HTERT RPE-1 (cell line): ENCODE results near the gene KAZN.

ENCODE experiments used
- in situ Hi-C: fragments of 300-500 bp; cut with MboI; formaldehyde crosslinking; loops from 4 replicates; pipeline ENCODE4 v1.14.3; 2020; ENCODE audit warnings: low sequenced_read_pairs

KAZN gene

GRCh38 chr1:14897997-14898645 is 299.6 kb downstream of the KAZN start:
- in situ Hi-C loops = no loop called here

GRCh38 chr1:14899686-14900085 is 301.2 kb downstream of the KAZN start:
- in situ Hi-C loops = no loop called here

DNA sequence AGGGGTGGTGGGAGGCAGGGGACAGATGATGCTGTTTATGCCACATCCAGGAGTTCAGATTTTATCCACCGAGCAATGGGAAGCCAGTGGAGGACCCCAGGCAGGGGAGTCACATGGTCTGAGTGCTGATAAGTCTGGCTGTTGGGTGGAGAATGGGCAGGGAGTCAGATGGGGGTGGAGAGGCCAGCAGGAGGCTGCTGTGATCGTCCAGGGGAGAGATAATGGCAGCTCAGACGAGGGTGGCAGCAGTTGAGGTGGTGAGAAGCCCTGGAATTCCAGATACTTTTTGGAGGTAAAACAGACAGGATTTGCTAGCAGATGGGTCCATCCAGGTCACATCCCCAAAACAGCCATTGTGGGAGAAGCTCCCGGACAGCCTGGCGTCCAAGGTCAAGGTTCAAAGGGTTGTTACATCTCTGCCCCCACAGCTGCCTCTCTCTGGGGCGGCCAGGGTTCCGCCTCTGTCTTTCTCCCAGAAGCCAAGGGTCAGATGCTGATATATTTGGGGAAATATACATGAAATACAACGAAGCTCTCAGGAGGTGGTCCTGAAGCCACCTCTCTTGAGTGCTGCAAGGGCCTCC is 303.0 kb downstream of the KAZN start:
- in situ Hi-C loops = no loop called here

GRCh38 chr1:14903922-14904321 is 305.4 kb downstream of the KAZN start:
- in situ Hi-C loops = no loop called here

GRCh38 chr1:14906665-14907064 is 308.2 kb downstream of the KAZN start:
- in situ Hi-C loops = no loop called here

- in situ Hi-C loops = no loop called here
These were observed 308.9 kb downstream of the KAZN start for GRCh38 chr1:14907416-14907815.

DNA sequence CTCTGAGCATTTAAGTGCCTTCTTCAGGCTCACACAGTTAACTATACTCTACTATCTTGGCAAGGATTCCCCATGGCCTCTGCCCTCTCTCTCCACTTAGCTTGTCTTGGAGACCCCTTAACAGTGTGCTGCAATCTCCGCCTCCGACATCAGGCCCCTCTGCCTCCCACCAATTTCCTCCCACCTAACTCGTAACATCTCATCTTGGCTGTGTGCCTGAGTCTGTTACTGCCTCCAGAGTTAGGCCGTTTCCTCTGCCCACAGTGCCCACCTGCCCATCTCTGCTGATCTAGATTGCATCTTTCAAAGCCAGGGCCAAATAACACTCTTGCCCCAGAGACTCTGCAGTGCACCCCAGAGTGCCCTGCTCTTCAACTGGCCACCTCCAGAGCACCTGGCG is 310.8 kb downstream of the KAZN start:
- in situ Hi-C loops = no loop called here

- in situ Hi-C loops = no loop called here
These were observed 311.5 kb downstream of the KAZN start for GRCh38 chr1:14909920-14910460.

GRCh38 chr1:14910984-14911721 is 312.7 kb downstream of the KAZN start:
- in situ Hi-C loops = no loop called here

DNA sequence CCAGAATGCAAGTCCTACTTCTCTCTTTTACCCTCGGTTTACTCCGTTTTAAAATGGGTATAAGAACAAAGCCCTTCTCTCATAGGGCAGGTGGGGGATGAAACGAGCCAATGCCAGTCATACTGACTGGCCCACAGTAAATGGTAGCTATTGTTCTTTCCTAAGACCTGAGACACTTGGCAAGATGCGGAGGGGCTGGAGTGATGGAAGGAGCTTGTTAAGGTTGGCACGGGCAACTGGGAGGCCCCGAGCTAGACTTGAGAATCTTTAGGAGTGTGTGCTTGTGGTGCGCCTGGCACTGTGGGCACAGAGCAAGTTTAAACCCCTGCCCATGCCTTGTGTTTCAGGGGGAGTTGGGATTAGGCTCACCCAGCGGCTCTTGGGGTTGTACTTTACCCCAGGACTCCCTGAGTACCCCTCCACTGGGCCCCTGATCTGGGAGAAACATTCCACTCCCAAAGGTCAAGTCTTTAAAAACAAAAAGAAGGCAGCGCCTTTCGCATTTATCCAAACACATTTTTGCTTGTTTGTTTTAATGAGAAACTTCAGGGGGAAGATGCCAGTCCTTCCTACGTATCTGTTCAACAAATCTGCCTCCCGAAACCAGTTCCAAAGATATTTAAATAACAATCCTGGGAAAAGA is 314.5 kb downstream of the KAZN start:
- in situ Hi-C loops = no loop called here

DNA sequence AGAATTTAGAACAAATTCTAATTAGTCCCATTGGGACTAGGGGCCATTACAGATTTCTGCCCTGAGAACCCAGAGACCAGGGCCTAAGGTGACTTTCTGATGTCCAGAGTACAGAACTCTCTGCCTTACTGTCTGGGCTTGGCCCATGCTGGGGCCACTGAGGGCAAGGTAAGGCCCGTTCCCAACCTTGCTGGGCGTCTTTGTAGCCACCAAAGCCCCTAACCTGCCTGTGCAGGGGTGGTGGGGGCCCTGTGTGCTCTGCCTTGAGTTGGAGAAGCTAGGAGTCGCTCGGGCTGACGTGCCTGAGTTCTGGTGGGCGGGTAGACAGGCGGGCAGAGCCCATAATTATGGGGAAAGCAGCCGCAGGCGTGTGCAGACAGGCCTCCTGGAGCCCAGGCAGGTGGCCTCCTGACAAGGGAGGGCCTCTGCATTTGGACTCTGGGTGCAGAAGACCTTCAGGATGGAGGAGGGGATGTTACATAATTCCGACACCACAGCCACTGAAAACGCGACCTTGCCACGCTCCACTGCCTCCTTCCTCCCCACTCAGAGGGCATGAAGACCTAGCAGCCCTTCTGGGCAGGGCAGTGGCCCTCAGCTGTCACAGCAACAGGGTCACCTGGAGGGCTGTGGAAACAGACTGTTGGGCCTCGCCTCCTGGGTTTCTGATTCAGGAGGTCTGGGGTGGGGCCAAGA is 315.1 kb downstream of the KAZN start:
- in situ Hi-C loops = no loop called here

DNA sequence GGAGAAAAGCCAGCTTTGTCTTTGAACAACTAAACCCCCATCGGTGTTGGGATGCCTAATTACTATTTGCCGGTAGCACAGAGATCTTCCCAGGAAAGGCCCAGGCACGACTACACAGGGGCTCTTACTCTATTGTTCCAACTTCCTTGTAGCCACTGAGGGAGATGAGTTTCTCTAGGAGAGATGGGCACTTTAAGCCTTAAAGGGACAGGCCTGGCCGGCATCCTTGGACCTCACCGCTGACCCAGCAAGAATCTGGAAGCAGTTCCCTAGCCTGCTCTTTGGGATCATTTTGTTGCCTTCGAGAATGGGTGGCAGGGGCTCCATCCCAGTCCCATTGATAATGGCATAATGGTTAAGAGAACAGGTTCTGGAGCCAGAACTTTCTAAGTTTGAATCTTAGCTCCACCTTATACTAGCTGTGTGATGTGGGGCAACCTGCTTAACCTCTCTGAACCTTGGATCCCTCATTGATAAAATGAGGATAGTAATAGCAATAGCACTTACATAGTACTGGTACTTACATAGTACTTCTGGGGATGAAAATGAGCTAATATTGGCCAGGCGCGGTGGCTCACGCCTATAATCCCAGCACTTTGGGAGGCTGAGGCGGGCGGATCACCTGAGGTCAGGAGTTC is 316.0 kb downstream of the KAZN start:
- in situ Hi-C loops = no loop called here

DNA sequence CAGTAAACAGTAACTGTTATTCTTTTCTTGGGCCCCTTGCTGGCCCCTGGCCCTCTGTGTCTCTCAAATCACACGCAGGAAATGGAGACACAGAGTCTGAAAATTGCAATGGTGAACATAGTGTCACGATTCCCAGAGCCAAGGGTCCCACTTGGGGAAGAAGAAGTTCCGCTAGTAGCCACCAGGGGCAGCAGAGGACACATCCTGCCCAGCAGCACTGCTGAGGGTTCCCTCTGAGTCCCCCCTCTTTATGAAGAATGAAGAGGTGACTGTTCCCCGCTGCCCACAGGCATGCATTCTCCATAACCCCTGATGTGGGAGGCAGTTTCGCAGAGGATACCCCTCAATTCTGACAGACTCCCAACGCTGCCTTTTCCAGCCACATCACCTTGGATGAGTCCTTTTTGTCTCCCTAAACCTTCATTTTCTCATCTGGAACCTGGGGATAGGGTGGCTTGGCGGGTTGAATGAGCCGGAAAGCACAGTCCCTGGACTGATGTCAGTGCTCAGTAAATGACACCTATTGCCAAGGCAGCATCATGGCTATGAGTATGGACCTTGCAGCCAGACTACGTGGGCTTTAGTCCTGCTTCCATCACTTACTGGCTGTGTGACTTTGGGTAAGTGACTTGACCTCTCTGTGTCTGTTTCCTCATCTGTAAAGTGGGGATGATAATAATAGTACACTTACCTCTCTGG is 317.0 kb downstream of the KAZN start:
- in situ Hi-C loops = no loop called here

GRCh38 chr1:14919289-14919688 is 320.8 kb downstream of the KAZN start:
- in situ Hi-C loops = no loop called here

- in situ Hi-C loops = no loop called here
These were observed 321.3 kb downstream of the KAZN start for GRCh38 chr1:14919751-14920150.

- in situ Hi-C loops = no loop called here
These were observed 322.6 kb downstream of the KAZN start for GRCh38 chr1:14921057-14921456.

GRCh38 chr1:14922942-14923726 is 324.6 kb downstream of the KAZN start:
- in situ Hi-C loops = no loop called here

GRCh38 chr1:14923727-14924452 is 325.4 kb downstream of the KAZN start:
- in situ Hi-C loops = no loop called here
